GM19463 (cell line): Measurements from ENCODE around the gene ZNF772.
"Not testable (repeated sequence)": the region's sequence is repeated elsewhere in the genome, so short reads cannot be mapped to it uniquely, and the experiment has no call there.

ENCODE experiments used
- ATAC-seq: cut with Tn5 transposase; IDR thresholded peaks from one replicate; pipeline ENCODE4 v1.9.1; 2021; ENCODE audit warnings: mild to moderate bottlenecking, moderate library complexity; ENCODE audit not compliant: unreplicated experiment

Gene ZNF772

GRCh38 chr19:57477191-57478008 is at the start of gene ZNF772:
Gene ZNF772, minus strand, starts transcription at chr19:57477566. Its CDS starts 257 bp downstream, at chr19:57477309.
- ATAC-seq, result peak; percentile 98

- not testable (repeated sequence) for ATAC-seq
These were observed 40.7 kb upstream of the ZNF772 start for GRCh38 chr19:57518021-57518420.

GRCh38 chr19:57515255-57515654 is 37.9 kb upstream of the ZNF772 start:
- no peak for ATAC-seq

GRCh38 chr19:57512845-57513244 is 35.5 kb upstream of the ZNF772 start:
- no peak for ATAC-seq

GRCh38 chr19:57511484-57511883 is 34.1 kb upstream of the ZNF772 start:
- no peak for ATAC-seq

- ATAC-seq, result no peak
These were observed 28.8 kb upstream of the ZNF772 start for GRCh38 chr19:57506163-57506562.

- not testable (repeated sequence) for ATAC-seq
These were observed 23.0 kb upstream of the ZNF772 start for GRCh38 chr19:57500400-57500799.

- peak; percentile 100 for ATAC-seq
These were observed 22.5 kb upstream of the ZNF772 start, which contains the start of gene ZNF773 for GRCh38 chr19:57499680-57500395. Gene ZNF773, plus strand, starts transcription at chr19:57499938. Its CDS starts 143 bp downstream, at chr19:57500081.

- ATAC-seq, result not testable (repeated sequence)
These were observed 21.9 kb upstream of the ZNF772 start for GRCh38 chr19:57499332-57499679.

- not testable (repeated sequence) for ATAC-seq
These were observed 10.9 kb upstream of the ZNF772 start for GRCh38 chr19:57488299-57488644.

- ATAC-seq, result peak; percentile 95
These were observed 10.3 kb upstream of the ZNF772 start, which contains the start of gene ZNF419 for GRCh38 chr19:57487477-57488298. Gene ZNF419, plus strand, starts transcription at chr19:57487750. Its CDS starts 201 bp downstream, at chr19:57487951.

GRCh38 chr19:57473646-57474045 is 3.7 kb downstream of the ZNF772 start:
- no peak for ATAC-seq

- ATAC-seq, result no peak
These were observed 10.9 kb downstream of the ZNF772 start for GRCh38 chr19:57466489-57466888.

GRCh38 chr19:57465680-57466381 is 11.5 kb downstream of the ZNF772 start:
- no peak for ATAC-seq

- ATAC-seq, result no peak
These were observed 25.1 kb downstream of the ZNF772 start for GRCh38 chr19:57452307-57452706.

- no peak for ATAC-seq
These were observed 34.2 kb downstream of the ZNF772 start for GRCh38 chr19:57443121-57443696.

- no peak for ATAC-seq
These were observed 35.2 kb downstream of the ZNF772 start for GRCh38 chr19:57441979-57442752.

- no peak for ATAC-seq
These were observed 38.4 kb downstream of the ZNF772 start for GRCh38 chr19:57438925-57439324.

- no peak for ATAC-seq
These were observed 39.4 kb downstream of the ZNF772 start for GRCh38 chr19:57437931-57438330.
